B cell (primary cell): ENCODE measurements around the gene ADGRD2.

Experiments used
- CTCF ChIP-seq: fragments of 200-600 bp; IDR thresholded peaks from one replicate; pipeline ENCODE4 v1.8.0; 2022; ENCODE audit warnings: antibody characterized with exemption, mild to moderate bottlenecking
- EZH2 ChIP-seq: IDR thresholded peaks from 2 replicates; pipeline ENCODE4 v1.6.1; 2012; ENCODE audit warnings: borderline replicate concordance, low read depth, mild to moderate bottlenecking, moderate library complexity, low read length; ENCODE audit not compliant: insufficient read depth, poor library complexity, severe bottlenecking

DNA sequence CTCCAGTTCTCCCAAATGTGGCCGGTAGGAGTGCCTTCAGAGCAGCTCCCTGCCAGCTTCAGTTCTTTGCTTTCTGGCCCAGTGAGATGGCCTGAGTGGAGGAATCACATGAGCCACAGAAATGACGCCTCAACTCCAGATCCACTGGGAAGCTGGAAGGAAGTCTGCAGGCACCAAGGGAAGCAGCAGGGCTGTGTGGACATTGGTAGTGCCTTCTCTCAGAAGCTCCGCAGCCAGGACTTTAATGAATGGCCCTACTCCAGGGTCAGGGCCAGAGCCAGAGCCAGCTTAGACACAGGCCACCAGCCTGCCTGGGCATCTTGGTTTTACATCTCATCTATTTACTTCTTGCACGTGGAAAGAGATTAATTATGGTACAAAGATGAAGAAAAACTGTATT lies 23.0 kb upstream of the ADGRD2 start:
- TF ChIP-seq CTCF, result no peak
- TF ChIP-seq EZH2, result no peak
